NCI-H2171 treated with DMSO at 0.1 percent for 48 hours (cell line): ENCODE data around the gene PTPN11.
"Not testable (repeated sequence)": the region's sequence is repeated elsewhere in the genome, so short reads cannot be mapped to it uniquely, and the experiment has no call there.

Experiments
- DNase-seq: peaks from one replicate; lab custom pipeline; 2025; lab: John Stamatoyannopoulos, UW

PTPN11 gene

DNA sequence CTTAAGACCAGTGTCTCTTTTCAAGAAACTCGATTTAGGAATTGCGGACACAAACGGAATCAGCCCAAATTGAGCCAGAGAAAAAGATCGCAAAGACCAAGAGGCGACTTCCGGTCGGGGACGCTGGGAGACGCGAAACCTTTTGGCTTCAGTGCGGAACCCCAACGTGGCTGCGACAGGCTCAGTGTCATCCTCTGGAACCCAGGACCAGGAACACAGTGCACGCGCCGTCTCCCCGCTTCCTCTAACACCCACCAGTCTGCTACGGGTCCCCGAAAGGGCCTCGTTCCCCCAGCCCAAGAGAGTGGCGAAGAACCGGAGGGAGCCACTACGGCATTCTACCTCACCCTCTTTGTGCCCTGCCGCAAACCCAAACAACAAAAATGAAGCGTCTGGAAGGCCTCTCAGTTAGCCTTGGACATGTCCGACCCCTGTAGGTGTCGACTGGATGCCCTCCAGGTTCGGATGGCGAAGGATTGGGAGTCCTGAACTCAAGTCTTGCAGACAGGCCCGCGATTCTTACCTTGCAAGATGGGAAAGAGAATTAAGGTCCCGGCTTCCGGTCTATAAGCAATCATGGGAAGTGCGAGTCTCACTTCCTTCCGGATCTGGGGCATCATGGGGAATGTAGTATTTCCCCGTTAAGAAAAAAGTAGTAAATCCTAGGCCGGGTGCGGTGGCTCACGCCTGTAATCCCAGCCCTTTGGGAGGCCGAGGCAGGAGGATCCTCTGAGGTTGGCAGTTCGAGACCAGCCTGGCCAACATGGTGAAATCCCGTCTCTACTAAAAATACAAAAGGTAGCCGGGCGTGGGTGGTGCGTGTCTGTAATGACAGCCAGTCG, 9.5 kb upstream of the PTPN11 start, which contains the start of gene RPL6:
Gene RPL6, minus strand, starts transcription at position 542 of the 842 bp plus-strand sequence. CDS start 949 bp downstream, outside the sequence.
- DNase-seq: peak; percentile 96

DNA sequence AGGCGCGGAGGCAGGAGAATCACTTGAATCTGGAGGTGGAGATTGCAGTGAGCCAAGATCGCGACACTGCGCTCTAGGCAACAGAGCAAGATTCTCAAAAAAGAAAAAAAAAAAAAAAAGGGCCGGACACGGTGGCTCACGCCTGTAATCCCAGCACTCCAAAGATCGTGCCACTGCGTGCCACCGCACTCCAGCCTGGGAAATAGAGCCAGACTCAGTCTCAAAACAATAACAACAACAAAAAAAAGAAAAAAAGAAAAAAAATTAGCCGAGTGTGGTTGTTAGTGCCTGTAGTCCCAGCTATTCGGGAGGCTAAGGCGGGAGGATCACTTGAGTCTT, 8.9 kb upstream of the PTPN11 start:
- no peak for DNase-seq

DNA sequence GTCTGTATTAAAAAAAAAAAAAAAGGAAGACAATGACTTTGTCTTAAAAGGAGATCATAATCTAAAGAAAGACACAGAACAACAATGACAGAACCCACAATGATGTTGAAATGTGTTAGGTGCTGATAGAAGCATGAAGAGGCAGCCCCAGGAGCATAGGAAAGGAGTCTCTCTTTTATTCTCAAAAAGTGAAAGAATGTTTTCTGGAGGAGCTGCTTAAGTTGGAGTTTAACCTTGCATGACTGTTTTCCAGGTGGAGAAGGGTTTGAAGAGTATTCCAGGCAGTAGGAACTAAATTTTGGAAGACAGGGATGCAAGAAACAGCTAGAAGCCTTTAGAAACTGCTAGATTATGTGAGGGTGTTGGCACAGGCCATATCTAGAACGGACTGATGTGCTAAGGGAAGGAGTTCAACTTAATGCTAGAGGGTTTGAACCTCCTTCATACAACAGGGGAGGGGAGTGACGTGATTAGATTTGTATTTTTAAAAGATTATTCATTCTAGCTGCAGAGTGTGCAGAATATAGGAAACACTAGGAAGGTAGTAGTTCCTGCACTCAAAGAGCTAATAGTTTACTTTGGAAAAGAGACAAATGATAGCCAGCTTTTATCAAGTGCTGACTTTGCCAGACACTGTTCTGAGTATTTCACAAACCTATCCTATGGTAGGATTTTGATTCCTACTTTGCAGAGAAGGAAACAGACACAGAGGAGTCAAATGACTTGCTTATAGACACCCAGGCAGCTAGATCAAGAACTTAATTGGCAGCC, 4.7 kb upstream of the PTPN11 start:
- DNase-seq: no peak

DNA sequence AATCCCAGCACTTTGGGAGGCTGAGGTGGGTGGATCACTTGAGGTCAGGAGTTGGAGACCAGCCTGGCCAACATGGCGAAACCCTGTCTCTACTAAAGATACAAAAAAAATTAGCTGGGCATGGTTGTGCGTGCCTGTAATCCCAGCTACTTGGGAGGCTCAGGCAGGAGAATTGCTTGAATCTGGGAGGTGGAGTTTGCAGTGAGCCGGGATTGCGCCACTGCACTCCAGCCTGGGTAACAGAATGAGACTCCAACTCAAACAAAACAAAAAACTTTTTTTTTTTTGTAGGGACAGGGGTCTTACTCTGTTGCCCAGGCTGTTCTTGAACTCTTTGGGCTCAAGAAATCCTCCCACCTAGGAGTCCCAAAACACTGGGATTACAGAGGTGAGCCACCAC, 3.3 kb upstream of the PTPN11 start:
- DNase-seq: not testable (repeated sequence)

DNA sequence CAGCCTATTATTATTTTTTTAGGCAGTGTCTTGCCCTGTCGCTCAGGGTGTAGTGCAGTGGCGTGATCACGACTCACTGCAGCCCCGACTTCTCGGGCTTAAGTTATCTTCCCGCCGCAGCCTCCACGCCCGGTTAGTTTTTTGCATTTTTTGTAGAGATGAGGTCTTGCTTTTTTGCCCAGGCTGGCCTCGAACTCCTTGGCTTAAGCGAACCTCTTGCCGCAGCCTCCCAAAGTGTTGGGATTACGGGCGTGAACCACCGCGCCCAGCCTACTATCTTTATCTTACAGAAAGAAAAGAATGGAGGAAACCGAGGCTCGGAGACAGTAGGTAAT, 507 bp upstream of the PTPN11 start:
- DNase-seq: no peak

DNA sequence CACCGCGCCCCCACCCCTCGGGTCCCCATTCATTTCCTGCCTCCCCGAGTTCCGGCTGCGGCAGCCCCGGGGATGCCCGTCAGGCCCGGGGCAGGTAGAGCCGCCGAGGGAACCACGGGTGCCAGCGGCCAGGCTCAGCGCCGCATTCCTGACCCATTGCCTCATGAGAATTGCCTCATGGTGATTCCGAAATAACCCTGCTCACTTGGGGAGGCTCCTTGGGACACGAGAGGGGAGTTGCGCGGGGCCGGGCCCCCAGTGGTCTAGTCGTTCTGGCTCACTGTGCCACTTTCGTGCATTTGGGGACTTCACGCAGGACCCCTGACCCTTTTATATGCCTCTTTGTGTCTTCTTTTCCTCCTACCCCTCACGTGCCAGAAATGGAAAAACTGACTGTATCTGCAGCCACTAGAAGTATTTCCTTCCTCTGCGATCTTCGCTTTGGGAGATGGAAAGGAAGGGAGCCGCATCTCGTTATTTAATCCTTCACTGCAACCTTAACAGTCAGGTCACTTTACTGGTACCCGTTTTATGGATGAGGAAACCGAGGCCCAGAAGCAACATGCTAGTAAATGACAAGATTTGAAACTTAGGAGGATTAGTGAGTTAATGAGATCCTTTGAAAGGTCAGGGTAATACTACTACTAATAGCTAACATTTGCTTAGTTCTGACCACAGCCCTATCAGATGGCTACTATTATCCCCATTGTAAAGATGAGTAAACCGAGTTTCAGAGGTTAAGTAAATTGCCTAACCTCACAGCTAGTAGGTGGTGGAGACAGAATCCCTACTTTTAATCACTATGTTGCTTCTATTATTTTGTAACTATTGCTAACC, 768 bp downstream of the PTPN11 start:
- DNase-seq: no peak

DNA sequence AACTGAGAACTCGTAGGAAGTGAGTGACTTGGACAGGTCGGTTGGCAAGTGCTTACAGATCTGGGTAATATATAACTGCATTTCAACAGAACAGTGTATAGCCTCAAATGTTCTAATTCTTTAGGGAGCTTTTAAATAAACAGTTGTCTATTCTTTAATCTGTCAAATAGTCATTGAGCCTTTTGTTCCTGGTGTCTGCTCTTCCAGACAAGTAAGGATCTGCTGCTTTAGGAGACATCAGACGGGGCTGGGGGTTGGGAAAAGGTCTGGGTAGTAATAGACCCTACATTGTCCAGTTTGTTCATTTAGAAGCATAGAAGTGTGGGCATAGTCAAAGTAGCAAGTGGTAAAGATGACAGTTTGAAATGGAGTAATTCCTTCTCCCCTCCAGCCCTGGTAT, 2.0 kb downstream of the PTPN11 start:
- DNase-seq: no peak

DNA sequence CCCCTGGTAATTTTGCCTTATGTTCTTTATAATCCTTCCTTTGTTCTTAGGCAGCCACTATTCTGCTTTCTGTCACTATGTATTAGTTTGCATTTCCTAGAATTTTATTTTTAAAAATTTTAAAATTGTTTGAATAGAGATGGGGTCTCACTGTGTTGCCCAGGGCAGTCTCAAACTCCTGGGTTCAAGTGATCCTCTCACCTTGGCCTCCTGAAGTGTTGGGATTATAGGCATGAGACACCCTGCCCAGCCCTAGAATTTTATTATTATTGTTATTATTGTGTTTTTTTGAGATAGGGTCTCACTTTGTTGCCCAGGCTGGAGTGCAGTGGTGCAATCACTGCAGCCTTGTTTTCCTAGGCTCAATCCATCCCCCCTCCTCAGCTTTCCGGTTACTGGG, 2.6 kb downstream of the PTPN11 start:
- DNase-seq: no peak

DNA sequence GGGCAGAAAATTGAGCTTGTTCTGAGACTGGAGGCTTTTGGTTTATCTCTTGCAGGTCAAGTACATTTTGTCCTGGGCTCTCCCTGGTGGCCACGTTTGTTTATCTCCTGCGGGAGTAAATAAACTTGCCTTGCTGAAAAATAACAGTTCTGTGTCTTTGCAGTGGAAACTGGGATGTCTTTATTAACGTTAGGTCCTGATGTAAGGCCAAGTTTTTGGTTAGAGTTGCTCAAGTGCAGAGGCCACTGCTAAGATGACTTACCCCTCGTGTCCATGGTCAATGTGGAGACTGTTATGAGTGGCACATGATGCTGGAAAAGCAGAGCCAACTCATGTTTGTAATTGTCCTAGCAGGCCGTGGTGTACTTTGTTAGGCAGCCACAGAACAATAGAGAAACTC, 3.8 kb downstream of the PTPN11 start:
- DNase-seq: no peak

DNA sequence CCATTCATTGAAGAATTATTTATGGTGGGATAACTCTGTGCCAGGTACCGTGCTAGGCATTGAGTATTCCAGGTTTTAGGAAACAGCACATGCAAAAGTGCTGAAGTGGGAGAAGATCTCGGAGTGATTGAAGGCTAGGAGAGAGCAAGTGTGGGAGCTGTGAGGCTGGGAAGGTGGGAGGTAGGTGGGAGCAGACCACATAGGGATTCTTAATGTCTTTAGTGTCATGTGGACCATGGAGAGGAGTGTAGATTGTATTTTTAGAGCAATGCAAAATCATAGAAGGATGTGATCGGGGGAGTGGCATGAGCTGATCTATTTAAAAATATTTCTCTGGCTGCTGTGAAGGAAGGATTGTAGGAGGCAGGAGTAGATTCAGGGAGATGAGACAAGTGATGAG, 5.4 kb downstream of the PTPN11 start:
- DNase-seq: no peak

DNA sequence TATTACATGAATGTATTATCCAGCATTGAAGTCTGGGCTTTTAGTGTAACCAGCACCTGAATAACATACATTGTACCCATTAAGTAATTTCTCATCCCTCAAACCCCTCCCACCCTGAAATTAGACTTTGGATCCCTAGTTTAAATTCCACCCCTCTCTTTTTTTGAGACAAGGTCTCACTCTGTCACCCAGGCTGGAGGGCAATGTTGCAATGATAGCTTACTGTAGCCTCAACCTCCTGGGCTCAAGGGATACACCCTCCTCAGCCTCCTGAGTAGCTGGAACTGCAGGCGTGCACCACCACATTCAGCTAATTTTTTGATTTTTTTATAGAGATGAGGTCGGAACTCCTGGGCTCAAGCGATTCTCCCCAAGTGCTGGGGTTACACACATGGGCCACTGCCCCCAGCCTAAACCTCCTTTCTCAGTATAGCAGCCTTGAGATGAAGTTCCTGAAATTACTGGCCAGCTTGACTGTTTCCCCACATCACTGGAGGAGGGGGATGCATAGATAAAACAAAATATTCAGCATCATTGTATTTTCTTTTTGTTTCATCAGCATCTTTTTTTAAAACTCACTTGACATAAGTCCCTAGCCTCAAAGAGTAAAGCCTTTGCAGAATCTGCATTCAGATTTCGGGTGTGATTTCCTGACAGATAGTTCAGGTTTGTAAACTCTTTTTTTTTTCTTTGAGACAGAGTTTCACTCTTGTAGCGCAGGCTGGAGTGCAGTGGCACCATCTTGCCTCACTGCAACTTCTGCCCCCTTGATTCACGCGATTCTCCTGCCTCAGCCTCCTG, 7.0 kb downstream of the PTPN11 start:
- DNase-seq: no peak

DNA sequence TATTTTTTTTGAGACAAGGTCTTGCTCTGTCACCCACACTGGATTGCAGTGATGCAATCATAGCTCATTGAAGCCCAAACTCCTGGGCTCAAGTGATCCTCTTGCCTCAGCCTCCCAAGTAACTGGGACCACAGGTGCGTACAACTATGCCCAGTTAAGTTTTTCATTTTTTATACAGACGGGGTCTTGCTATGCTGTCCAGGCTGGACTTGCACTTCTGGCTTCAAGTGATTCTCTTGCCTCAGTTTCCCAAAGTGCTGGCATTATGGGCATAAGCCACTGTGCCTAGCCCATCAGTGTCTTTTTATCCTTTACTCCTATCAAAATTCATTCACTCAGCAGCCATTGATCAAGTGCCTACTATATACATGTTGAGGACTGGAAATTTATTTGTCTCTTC, 9.0 kb downstream of the PTPN11 start:
- no peak for DNase-seq

DNA sequence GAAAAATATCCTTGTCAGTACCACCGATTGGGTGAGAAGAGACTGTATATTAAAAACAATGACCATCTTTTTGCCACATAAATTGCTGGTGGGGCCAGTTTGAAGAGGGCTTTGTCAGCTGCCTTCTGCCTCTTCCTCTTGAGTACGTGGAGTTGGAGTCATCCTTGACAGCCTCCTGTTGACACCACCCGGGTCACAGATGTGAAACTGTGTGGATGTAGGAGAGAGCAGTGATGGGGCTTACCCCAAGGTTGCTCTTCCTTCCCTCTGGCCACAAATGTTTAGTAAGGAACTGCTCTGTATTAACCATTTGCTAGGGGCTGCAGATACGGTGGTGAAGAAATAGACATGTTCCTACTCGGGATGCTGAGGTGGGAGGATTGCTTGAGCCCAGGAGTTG, 12.2 kb downstream of the PTPN11 start:
- no peak for DNase-seq

DNA sequence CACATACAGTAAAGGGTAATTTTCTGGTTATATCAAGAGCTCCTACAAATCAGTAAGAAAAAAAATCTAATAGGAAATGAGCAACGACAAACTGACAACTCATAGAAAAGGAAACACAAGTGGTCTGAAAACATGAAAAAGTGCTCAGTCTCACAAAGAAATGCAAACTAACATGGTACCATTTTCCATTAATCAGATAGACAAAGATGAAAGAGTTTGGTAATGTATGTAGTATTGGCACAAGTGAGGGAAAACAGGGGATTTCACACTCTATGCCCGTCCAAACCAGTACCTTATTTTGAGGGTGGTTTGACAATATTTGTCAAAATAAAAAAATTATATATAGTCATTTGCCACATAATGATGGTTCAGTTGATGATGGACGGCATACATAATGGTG, 13.2 kb downstream of the PTPN11 start:
- no peak for DNase-seq

DNA sequence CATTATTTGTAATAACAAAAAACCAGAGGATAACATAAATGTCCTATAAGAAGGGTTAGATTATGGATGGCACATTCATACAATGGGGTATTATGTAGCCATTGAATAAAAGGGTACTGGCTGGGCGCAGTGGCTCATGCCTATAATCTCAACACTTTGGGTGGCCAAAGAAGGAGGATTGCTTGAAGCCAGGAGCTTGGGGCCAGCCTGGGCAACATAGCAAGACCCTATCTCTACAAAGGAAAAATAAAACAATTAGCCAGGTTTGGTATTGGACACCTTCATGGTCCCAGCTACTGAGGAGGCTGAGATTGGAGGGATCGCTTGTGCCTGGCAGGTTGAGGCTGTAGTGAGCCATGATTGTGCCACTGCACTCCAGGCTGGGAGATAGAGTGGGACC, 14.8 kb downstream of the PTPN11 start:
- DNase-seq: no peak

DNA sequence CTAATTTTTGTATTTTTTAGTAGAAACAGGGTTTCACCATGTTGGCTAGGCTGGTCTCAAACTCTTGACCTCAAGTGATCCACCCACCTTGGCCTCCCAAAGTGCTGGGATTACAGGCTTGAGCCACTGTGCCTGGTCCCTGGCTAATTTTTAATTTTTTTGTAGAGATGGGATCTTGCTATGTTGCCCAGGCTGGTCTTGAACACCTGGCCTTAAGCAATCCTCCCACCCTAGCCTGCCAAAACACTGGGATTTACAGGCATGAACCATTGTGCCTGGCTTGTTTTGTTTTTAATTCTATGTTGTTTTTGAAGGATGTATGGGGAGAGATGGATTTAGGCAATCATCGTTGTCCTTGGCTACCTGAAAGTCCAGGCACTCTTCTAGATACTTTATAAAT, 19.9 kb downstream of the PTPN11 start:
- DNase-seq: not testable (repeated sequence)

DNA sequence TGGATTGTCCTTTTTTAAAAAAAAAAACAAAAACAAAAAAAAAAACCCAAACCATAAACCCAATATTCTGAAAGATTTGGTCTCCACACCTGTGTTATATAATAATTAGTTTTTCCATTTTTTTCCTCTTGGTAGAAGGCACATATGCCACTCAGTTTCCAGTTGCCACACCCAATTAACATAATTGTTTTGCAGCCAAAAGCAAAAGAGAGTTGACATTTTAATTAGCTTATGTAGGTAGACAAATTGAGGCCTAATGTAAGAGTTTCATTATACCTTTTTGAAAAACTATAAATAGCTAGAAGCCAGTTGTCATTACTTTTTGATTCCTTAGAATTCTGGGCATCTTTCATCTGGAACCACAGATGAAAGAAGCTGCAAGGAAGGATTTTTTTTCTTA, 21.0 kb downstream of the PTPN11 start:
- DNase-seq: peak; percentile 59

DNA sequence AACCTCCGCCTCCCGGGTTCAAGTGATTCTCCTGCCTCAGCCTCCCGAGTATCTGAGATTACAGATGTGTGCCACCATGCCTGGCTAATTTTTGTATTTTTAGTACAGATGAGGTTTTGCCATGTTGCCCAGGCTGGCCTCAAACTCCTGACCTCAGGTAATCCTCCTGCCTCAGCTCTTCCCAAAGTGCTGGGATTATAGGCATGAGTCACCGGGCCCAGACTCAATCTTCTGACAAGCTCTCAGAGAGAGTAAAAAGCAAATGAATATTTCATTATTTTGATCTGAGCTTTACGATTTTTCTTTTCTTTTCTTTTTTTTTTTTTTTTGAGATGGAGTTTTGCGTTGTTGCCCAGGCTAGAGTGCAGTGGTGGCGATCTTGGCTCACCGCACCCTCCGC, 21.9 kb downstream of the PTPN11 start:
- not testable (repeated sequence) for DNase-seq

DNA sequence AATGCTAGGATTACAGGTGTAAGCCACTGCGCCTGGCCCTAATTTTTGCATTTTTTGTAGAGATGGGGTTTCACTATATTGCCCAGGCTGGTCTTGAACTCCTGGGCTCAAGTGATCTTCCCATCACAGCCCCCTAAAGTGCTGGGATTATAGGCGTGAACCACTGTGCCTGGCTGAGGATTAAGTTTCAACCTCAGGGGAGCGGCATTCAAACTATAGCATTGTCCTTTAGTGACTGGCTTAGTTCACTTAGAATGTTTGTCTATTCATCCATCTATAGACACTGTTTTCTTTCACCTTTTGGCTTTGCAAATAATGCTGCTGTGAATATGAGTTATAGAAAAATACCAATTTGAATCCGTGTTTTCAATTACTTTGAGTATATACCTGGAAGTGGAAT, 25.2 kb downstream of the PTPN11 start:
- peak; percentile 47 for DNase-seq

DNA sequence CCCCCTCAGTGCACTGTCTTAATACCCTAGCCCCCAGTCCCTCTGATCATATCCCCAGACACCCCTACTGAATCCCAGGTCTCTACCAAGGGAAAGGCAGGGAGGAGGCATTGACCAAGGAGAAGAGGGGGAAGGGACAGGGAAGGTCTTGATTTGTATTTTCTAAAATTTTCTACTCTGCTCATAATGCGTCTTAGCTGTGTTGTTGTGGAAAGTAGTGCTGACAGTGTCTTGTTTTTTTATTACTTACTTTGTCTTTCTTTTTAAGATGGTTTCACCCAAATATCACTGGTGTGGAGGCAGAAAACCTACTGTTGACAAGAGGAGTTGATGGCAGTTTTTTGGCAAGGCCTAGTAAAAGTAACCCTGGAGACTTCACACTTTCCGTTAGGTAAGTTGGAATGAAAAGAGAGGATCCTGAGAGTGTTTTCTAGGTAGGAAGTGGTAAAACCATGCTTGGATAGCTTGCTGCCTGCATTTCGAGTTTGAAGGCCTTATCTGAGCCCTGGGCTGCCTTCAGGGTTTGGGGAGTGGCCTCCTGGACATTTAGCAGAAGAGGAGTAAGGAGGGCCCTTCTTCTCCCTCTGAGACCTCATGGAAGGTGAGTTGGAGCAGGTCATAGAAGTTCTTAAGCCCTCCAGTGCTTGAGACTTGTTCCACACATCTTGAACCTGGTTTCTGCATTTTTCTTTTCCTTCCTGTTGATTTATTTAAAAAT, 27.4 kb downstream of the PTPN11 start:
- no peak for DNase-seq

DNA sequence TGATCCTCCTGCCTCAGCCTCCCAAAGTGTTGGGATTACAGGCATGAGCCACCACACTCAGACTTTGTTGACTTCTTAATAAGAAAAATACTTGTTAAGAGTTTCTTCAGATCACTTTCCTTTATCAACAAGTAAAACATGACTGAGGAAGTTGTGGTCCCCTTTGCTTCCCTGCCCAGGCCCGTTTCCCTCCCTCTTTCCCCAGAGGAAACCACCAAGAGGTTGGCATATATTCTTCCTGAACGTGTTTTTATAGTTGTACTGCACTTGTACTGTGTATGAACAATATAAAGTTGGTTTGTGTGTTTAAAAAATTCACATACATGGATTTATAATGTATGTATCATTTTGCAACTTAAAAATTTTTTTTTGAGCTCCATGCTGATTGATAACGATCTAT, 28.4 kb downstream of the PTPN11 start:
- no peak for DNase-seq
